Left colon (tissue), 2 donors: Measurements from ENCODE around the gene TP53BP1. TPM values are rescaled to one million over a fixed set of nuclear protein-coding genes. Genes with fewer than 3 reads are reported as not detected.
"Not testable (repeated sequence)": the region's sequence is repeated elsewhere in the genome, so short reads cannot be mapped to it uniquely, and the experiment has no call there.

Experiments used
- ATAC-seq: fragments of 200-7000 bp; cut with Tn5 transposase; one replicate; pipeline ENCODE4 v1.9.1; 2020; ENCODE audit warnings: mild to moderate bottlenecking, moderate library complexity
- DNase-seq, 2 donors: peaks; one replicate each; pipeline ENCODE4 v3.0.0-alpha.2; 2020
- intact Hi-C, 2 donors: fragments of 100-400 bp; cut with DNase I in 1 of 2; cut with micrococcal nuclease in 1 of 2; formaldehyde crosslinking; loops; one replicate each; pipeline versions ENCODE4 v1.11.2 to v1.14.0; 2022; cut with DNase I, micrococcal nuclease
- total RNA-seq, 2 donors: library from RNA; stranded (reverse); fragmentation: NEBNext Ultra II Directional; extraction: Animal tissue kit (Norgen Biotek cat#: 25700); gene quantifications; one replicate each; pipeline ENCODE4 v1.2.1, GENCODE V29; 2021
- donor health status: DM: no; HTN: no; CAD: no.
- donor health status: DM: yes; HTN: yes; CAD: no.

The TP53BP1 gene
- total RNA-seq, 2 donors from 2014 or later, result 26.9 to 32.0 TPM

DNA sequence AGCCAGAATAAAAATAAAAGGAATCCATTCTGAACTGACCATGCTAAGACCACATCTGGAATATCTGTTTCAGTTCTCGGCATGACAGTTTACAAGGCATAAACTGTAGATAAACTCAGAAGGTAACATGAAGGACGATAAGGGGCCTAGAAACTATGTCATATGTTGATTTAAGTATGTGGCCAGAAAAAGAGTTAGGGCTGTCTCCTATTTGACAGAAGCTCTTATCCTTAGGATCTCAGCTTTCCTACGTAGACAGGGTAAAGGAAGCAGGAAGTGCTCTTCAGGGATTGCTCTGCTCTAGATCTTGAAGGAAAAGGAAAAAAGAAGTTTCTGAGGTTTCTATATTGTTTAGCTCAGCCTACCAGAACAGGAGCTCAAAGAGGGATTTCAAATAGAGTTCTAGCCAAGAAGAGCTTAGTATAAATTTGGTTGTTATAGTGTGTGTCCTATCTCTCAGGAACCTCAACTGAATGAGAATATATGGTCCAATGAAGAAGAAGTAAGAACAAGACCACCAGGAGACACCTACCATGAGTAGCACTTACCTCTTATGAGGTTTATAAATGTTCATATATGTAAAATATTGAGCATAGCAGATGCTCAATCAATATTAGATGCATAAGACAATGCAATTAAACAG, 59.2 kb downstream of the TP53BP1 start:
- ATAC-seq, result no peak
- intact Hi-C loops, result no loop called here
- no peak for DNase-seq

- intact Hi-C loops, result no loop called here
- ATAC-seq (no peak), DNase-seq (no peak)
Measured at GRCh38 chr15:43433165-43433564, 59.8 kb downstream of the TP53BP1 start.

DNA sequence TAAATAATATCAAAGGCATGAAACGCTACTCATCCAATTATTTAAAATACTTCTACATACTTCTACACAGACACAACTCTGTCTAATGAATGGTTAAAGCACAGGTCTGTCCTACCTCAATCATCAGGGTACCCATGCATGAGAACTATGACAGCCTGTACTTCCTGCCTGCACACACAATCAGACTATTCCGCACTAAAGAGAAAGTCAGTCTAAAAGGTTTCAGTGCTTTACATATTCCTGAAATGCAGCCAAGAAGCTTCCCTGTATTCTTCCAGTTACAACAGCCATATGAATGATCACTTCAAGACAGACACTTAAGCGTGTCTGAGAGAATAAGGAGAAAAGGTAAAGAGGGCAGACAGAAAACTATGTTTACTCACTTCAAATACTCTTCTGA, 63.3 kb downstream of the TP53BP1 start:
- ATAC-seq (no peak), DNase-seq (no peak)
- intact Hi-C loops, result no loop called here

DNA sequence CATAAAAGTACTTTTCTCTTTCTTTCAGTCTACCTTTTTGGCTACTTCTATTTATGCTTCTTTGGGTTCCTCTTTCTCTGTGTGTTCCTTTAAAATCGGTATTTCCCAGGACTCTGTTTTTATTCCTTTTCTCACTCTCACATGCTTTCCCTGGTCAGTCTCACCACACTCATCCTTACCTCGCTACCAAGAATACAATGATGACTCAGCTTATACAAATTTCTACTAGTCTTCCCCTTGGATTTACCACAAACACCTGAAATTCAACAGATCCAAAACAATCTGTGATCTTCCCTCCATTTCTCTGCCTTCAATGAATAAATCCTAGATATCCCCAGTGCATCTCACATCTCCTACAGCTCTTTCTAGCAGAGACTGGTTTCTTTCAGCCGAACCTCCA, 69.2 kb downstream of the TP53BP1 start:
- intact Hi-C loops, result no loop called here
- no peak for ATAC-seq
- no peak for DNase-seq

GRCh38 chr15:43420876-43421275, 72.1 kb downstream of the TP53BP1 start:
- ATAC-seq, result no peak
- no peak for DNase-seq
- intact Hi-C loops, result no loop called here

DNA sequence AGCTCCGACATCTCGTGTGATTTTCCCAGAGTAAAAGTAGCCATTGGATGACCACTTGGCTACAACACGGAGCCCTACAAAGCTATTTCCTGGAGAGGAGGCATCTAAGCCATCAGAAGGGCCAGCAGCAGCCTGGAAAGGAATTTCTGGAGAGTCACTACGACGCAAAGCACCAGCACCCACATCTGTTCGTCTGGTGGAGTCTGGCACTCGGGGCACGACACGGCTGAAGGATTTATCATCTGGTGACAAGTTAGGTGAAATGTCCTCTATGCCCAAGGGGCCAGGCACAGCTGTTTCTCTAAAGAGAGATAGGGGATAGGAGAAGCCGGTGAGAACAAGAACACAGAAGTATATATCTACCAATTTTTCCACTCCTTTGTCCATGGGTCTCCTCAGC, 72.5 kb downstream of the TP53BP1 start:
- DNase-seq, result no peak
- ATAC-seq, result no peak
- intact Hi-C loops, result no loop called here

GRCh38 chr15:43414196-43414595, 78.8 kb downstream of the TP53BP1 start:
- DNase-seq, result no peak
- intact Hi-C loops, result no loop called here
- ATAC-seq, result no peak

DNA sequence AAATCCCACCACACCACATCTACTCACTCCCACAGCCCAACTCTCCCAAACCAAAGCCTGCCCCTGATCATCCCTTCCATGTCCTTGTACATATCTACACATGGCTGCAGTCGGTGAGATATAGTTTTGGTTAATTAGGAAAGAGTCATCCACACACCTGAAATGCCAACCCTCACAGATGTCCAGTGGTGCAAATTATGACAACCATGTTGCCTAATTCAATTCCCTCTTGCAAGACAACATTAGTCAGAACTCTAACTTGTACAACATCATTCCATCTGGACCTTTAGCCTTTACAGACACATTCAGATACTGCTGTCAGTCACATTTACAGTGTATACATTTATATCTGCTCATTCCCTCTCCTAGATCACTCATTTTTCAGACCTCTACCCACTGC, 80.9 kb downstream of the TP53BP1 start:
- DNase-seq (no peak), ATAC-seq (no peak)
- intact Hi-C loops, result no loop called here

GRCh38 chr15:43410572-43411214, 82.3 kb downstream of the TP53BP1 start:
- ATAC-seq (no peak), DNase-seq (no peak)
- intact Hi-C loops, result no loop called here

DNA sequence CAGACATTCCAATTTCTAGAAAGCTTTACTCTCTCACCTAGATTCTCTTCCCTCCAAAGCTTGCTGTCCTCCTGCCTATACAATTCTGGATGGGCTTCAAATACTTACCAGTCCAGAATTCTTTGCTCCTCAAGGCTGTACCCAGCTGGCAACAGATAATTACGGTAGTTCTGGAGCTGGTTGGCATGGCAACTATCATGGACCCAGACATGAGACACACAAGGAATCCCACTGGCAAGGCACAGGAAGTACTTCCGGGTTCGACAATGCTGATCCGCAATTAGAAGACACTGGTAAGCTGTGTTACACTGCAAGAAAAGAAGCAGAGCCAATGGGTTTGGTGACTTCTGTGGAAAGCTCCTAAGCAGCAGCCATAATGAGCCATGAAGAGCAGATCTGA, 84.2 kb downstream of the TP53BP1 start:
- DNase-seq (no peak), ATAC-seq (no peak)
- intact Hi-C loops, result no loop called here

GRCh38 chr15:43406808-43407207, 86.1 kb downstream of the TP53BP1 start:
- intact Hi-C loops, result no loop called here
- no peak for ATAC-seq
- DNase-seq, result no peak

DNA sequence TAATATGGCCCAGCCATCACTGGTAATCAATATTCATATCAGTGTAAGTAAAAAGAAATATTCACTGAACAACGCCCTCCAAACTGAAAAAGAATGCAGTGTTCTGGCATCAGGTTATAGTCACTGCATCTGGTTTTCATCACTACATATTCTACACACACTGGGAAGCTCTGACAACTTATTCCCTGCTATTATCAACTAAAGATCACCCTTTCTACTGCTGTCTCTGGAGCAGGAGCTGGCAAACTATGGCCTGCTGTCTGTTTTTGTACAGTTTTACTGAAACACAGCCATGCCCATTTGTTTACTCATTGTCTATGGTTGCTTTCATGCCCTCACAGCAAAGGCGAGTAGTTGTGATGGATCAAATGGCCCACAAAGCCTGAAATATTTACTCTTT, 86.8 kb downstream of the TP53BP1 start:
- DNase-seq, result no peak
- ATAC-seq, result no peak

GRCh38 chr15:43404130-43404529, 88.8 kb downstream of the TP53BP1 start:
- no peak for ATAC-seq
- no peak for DNase-seq
- intact Hi-C loops, result no loop called here

More for the DNA sequence above, 86.8 kb downstream of the TP53BP1 start:
- intact Hi-C loops, result no loop called here

- intact Hi-C loops, result no loop called here
- DNase-seq, result no peak
- ATAC-seq, result no peak
Measured at GRCh38 chr15:43403616-43404015, 89.3 kb downstream of the TP53BP1 start.

- no peak for DNase-seq
- ATAC-seq, result no peak
- intact Hi-C loops, result no loop called here
Measured at GRCh38 chr15:43402255-43402654, 90.7 kb downstream of the TP53BP1 start.

DNA sequence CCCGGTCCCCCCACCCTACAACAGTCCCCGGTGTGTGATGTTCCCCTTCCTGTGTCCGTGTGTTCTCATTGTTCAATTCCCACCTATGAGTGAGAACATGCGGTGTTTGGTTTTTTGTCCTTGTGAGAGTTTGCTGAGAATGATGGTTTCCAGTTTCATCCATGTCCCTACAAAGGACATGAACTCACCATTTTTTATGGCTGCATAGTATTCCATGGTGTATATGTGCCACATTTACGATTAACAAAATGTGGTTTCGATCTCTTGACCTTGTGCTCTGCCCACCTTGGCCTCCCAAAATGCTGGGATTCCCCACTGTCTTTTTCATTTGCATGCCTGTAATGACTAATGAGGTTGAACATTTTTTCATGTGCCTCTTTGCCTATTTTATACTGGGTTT, 99.4 kb downstream of the TP53BP1 start:
- intact Hi-C loops, ATAC-seq, DNase-seq: not testable (repeated sequence)

GRCh38 chr15:43390723-43391122, 102.2 kb downstream of the TP53BP1 start:
- no peak for ATAC-seq
- intact Hi-C loops, result no loop called here
- no peak for DNase-seq

DNA sequence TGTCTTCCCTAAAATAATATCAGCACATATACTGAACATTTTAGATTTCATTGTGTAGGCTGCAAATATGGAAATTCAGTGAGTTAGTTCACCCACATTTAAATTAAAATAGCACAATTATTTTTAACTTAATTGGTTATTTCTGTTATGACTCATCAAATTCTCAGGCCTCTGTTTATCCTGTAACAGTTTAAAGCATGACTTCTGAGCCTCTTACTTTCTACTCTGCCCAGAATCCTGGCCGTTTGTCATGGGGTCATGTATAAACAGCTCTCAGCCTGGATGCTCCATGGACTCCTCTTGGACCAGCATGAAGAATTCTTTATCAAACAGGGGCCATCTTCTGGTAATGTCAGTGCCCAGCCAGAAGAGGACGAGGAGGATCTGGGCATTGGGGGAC, 109.9 kb downstream of the TP53BP1 start:
- no peak for DNase-seq
- intact Hi-C loops, result no loop called here
- ATAC-seq, result no peak

GRCh38 chr15:43382310-43382709, 110.6 kb downstream of the TP53BP1 start:
- ATAC-seq, result no peak
- DNase-seq, result no peak
- intact Hi-C loops, result no loop called here

GRCh38 chr15:43378601-43379000, 114.4 kb downstream of the TP53BP1 start:
- intact Hi-C loops, result no loop called here

More at GRCh38 chr15:43378601-43379000, 114.4 kb downstream of the TP53BP1 start:
- ATAC-seq, result no peak
- no peak for DNase-seq
